WTC11 (cell line): ENCODE measurements around the gene AHRR. TPM values are rescaled to one million over a fixed set of nuclear protein-coding genes. Genes with fewer than 3 reads are reported as not detected.
"Not testable (repeated sequence)": the region's sequence is repeated elsewhere in the genome, so short reads cannot be mapped to it uniquely, and the experiment has no call there.

Experiments
- ATAC-seq: fragments of 200-7000 bp; cut with Tn5 transposase; 2 replicates; pipeline ENCODE4 v1.10.0; 2021; ENCODE audit warnings: mild to moderate bottlenecking, moderate library complexity
- CTCF ChIA-PET: fragments of 300-600 bp; sonication (Branson Sonifier 250); formaldehyde crosslinking; loops from one replicate; lab custom pipeline; 2021; ENCODE audit warnings: antibody characterized with exemption; lab: Charles Lee
- POLR2A ChIA-PET: fragments of 350-600 bp; sonication (Branson Sonifier 250); formaldehyde crosslinking; loops from one replicate; lab custom pipeline; 2021; ENCODE audit warnings: antibody characterized with exemption; lab: Charles Lee
- DNase-seq: peaks from one replicate; pipeline ENCODE4 v3.0.0; 2021; ENCODE audit warnings: low spot score
- H3K27ac Mint-ChIP-seq: 2 replicates; pipeline ENCODE4 v1.8.0; 2021; ENCODE audit warnings: mixed read lengths
- H3K27me3 Mint-ChIP-seq: 2 replicates; pipeline ENCODE4 v1.8.0; 2021; ENCODE audit warnings: low read depth, mild to moderate bottlenecking, moderate library complexity, mixed read lengths
- H3K36me3 Mint-ChIP-seq: 2 replicates; pipeline ENCODE4 v1.8.0; 2021; ENCODE audit warnings: mixed read lengths
- H3K4me1 Mint-ChIP-seq: 2 replicates; pipeline ENCODE4 v1.8.0; 2022; ENCODE audit warnings: mixed read lengths
- H3K4me3 Mint-ChIP-seq: 2 replicates; pipeline ENCODE4 v1.8.0; 2021; ENCODE audit warnings: mild to moderate bottlenecking, moderate library complexity, mixed read lengths
- H3K9me3 Mint-ChIP-seq: 2 replicates; pipeline ENCODE4 v1.8.0; 2021; ENCODE audit warnings: mixed read lengths
- AFF4 ChIP-seq: sonication (generic); formaldehyde crosslinking; IDR thresholded peaks from 2 replicates; pipeline ENCODE4 v1.8.1; 2023; ENCODE audit warnings: mild to moderate bottlenecking, missing genetic modification reagents, borderline replicate concordance
- CDX4 ChIP-seq: fragments of 250-450 bp; sonication (Bioruptor Pico); IDR thresholded peaks from 2 replicates; pipeline ENCODE4 v1.9.0; 2021; ENCODE audit warnings: moderate library complexity, mild to moderate bottlenecking, inconsistent platforms, borderline replicate concordance
- ERG ChIP-seq: fragments of 250-450 bp; sonication (Bioruptor Pico); IDR thresholded peaks from 2 replicates; pipeline ENCODE4 v1.8.0; 2021; ENCODE audit warnings: mild to moderate bottlenecking
- GTF2I ChIP-seq: fragments of 250-450 bp; sonication (Bioruptor Pico); conservative IDR thresholded peaks from 2 replicates; pipeline ENCODE4 v1.4.0; 2021; ENCODE audit warnings: mild to moderate bottlenecking
- KAT7 ChIP-seq: sonication (generic); formaldehyde crosslinking; IDR thresholded peaks from 2 replicates; pipeline ENCODE4 v1.8.1; 2023; ENCODE audit warnings: missing genetic modification reagents, mild to moderate bottlenecking, borderline replicate concordance
- NR2C2 ChIP-seq: sonication (generic); formaldehyde crosslinking; IDR thresholded peaks from 2 replicates; pipeline ENCODE4 v1.8.0; 2022; ENCODE audit warnings: mild to moderate bottlenecking, missing genetic modification reagents
- STAT6 ChIP-seq: sonication (generic); formaldehyde crosslinking; conservative IDR thresholded peaks from 2 replicates; pipeline ENCODE4 v1.8.1; 2023; ENCODE audit warnings: mild to moderate bottlenecking, low read depth, missing genetic modification reagents, moderate library complexity
- ZBTB21 ChIP-seq: sonication (generic); formaldehyde crosslinking; IDR thresholded peaks from 2 replicates; pipeline ENCODE4 v1.8.1; 2023; ENCODE audit warnings: mild to moderate bottlenecking, missing genetic modification reagents, borderline replicate concordance
- ZNF219 ChIP-seq: sonication (generic); formaldehyde crosslinking; IDR thresholded peaks from 2 replicates; pipeline ENCODE4 v1.8.0; 2023; ENCODE audit warnings: missing genetic modification reagents, mild to moderate bottlenecking, borderline replicate concordance
- ZNF425 ChIP-seq: fragments of 250-450 bp; sonication (Bioruptor Pico); conservative IDR thresholded peaks from 2 replicates; pipeline ENCODE4 v1.9.0; 2021; ENCODE audit warnings: mild to moderate bottlenecking
- ZNF512 ChIP-seq: sonication (generic); formaldehyde crosslinking; IDR thresholded peaks from 2 replicates; pipeline ENCODE4 v1.8.1; 2022; ENCODE audit warnings: missing genetic modification reagents, borderline replicate concordance
- ZNF532 ChIP-seq: fragments of 250-450 bp; sonication (Bioruptor Pico); IDR thresholded peaks from 2 replicates; pipeline ENCODE4 v1.9.0; 2021; ENCODE audit warnings: mild to moderate bottlenecking, borderline replicate concordance
- total RNA-seq: library from RNA; stranded (reverse); gene quantifications from 3 replicates; pipeline ENCODE4 v1.2.3, GENCODE V29; 2021

The AHRR gene
- total RNA-seq, 1 experiment from 2014 or later = 4.5 TPM

- TF ChIP-seq STAT6 (no peak), CDX4 (no peak), ZBTB21 (no peak), ZNF512 (CRISPR knock-in tag) (no peak), ERG (no peak)
Measured at GRCh38 chr5:395921-396530, 74.5 kb downstream of the AHRR start (continued).

- Mint-ChIP-seq H3K27me3 (peaks cover 15% of the 10 kb centered on the region; the same call in 1 of the 2 replicates), H3K4me3 (no peak overlapping the region), H3K36me3 (no peaks in the 10 kb centered on the region), H3K27ac (no peak overlapping the region), H3K4me1 (peaks cover 12% of the 10 kb centered on the region), H3K9me3 (no peaks in the 10 kb centered on the region)
- ATAC-seq (no peak), DNase-seq (no peak)
- ChIA-PET POLR2A (no interaction called here), CTCF (interaction anchor here (1.2 to 3.7 kb wide), 2 partner anchors 35 to 79 kb away, joined by 3 to 16 read pairs; no protein-coding TSS in a partner anchor)
- no peak for TF ChIP-seq KAT7 (CRISPR knock-in tag)
- no peak for TF ChIP-seq ZNF219
- no peak for TF ChIP-seq ZNF532
- no peak for TF ChIP-seq GTF2I (CRISPR knock-in tag)
- TF ChIP-seq NR2C2 (CRISPR knock-in tag) = no peak
- no peak for TF ChIP-seq ZNF425
- TF ChIP-seq AFF4 (CRISPR knock-in tag) = no peak
Measured at GRCh38 chr5:396531-396961, 75.0 kb downstream of the AHRR start.

- POLR2A ChIA-PET, H3K36me3 Mint-ChIP-seq, H3K27ac Mint-ChIP-seq, DNase-seq, H3K9me3 Mint-ChIP-seq, H3K4me3 Mint-ChIP-seq, ATAC-seq: not testable (repeated sequence)
- Mint-ChIP-seq H3K4me1 (peaks cover 12% of the 10 kb centered on the region), H3K27me3 (peaks cover 19% of the 10 kb centered on the region)
- CTCF ChIA-PET = interaction anchor here (1.2 to 3.9 kb wide), 3 partner anchors 33 to 77 kb away, joined by 3 to 15 read pairs (median 3); partner anchors contain the start of gene AHRR
Measured at GRCh38 chr5:398141-398474, 76.6 kb downstream of the AHRR start.
